ENCODE measurements around the gene IFNA7. TPM values are rescaled to one million over a fixed set of nuclear protein-coding genes. Genes with fewer than 3 reads are reported as not detected.
"Not testable (repeated sequence)": the region's sequence is repeated elsewhere in the genome, so short reads cannot be mapped to it uniquely, and the experiment has no call there.

Gene IFNA7
- total and polyA plus RNA-seq, 5 donors from 2014 or later, result not detected

DNA sequence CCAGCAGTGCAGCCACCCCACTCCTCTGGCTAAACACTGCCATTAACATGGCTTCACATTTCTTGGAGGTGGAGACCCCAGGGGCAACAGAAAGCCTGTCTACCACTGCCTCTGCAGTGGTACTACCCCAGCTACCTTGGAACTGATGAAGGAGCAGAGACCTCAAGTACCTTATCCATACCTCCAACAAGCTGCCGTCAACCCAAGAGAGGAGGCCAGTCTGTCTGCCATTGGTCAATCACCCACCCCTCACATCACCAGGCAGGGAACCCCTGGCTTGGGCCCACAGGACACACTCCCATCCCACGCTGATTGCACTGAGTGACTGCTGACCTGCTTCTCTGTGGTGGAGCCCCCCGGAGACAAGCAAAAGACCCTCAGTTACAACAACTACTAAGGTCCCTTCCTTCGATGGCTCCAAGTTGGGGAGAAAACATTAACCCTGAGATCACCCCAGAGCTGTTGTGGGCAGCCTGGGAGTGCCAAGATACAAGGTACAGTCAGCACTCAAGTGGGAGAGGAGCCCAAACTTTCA is 32.2 kb upstream of the IFNA7 start:
- Mint-ChIP-seq H3K27ac (no peak overlapping the region), H3K4me1 (peaks cover 0 to 6% (median 2%) of the 10 kb centered on the region in 4 donors), H3K9me3 (peaks cover 0 to 2% (median 0%) of the 10 kb centered on the region in 7 donors), H3K4me3 (no peak overlapping the region), H3K36me3 (no peaks in the 10 kb centered on the region), H3K27me3 (peaks cover 27% of the 10 kb centered on the region)
- Histone ChIP-seq H3K4me3 (ENCODE audit: low read depth, low read length) (no peak overlapping the region), H3K36me3 (ENCODE audit: control insufficient read depth, insufficient read depth, low read length) (no peaks in the 10 kb centered on the region), H3K27ac (ENCODE audit: insufficient read depth, low read length, poor library complexity, severe bottlenecking) (no peak overlapping the region), H3K27me3 (ENCODE audit: control insufficient read depth, insufficient read depth, low read length) (peaks cover under 1% of the 10 kb centered on the region), H3K4me1 (ENCODE audit: control insufficient read depth, insufficient read depth, low read length, poor library complexity, severe bottlenecking) (no peaks in the 10 kb centered on the region), H3K9me3 (ENCODE audit: control insufficient read depth in 2 of 2, low read length in 2 of 2) (no peaks in the 10 kb centered on the region)
- DNase-seq, result no peak
- no peak for ATAC-seq (ENCODE audit: low read depth in 2 of 2)

DNA sequence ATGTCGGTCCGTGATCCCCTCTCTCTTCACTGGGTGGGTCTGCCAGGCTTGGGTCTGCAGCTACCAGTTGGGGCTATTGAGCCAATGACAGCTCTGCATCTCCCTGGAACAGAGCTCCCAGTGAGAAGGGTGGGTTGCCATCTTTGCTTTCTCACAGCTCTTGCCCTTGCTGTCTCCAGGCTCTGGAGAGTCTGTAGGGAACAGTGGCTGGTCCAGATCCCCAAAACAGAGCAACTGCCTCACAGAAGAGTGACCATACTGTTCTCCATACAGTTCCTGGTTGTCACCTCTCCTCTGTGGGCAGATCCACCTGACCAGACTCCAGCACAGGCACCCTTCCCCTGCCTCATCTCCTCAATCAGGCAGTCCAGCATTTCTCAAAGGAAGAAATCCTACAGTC is 31.3 kb upstream of the IFNA7 start:
- H3K4me1 Mint-ChIP-seq, result peaks cover 0 to 6% (median 2%) of the 10 kb centered on the region in 4 donors
- H3K9me3 ChIP-seq (ENCODE audit: control insufficient read depth in 2 of 2, low read length in 2 of 2), result no peaks in the 10 kb centered on the region
- ATAC-seq (ENCODE audit: low read depth in 2 of 2) (no peak), DNase-seq (no peak)
- no peak overlapping the region for H3K27ac ChIP-seq (ENCODE audit: insufficient read depth, low read length, poor library complexity, severe bottlenecking)
- no peak overlapping the region for H3K27ac Mint-ChIP-seq
- no peaks in the 10 kb centered on the region for H3K4me1 ChIP-seq (ENCODE audit: control insufficient read depth, insufficient read depth, low read length, poor library complexity, severe bottlenecking)
- no peaks in the 10 kb centered on the region for H3K27me3 ChIP-seq (ENCODE audit: control insufficient read depth, insufficient read depth, low read length)
- no peak overlapping the region for H3K4me3 ChIP-seq (ENCODE audit: low read depth, low read length)
- no peaks in the 10 kb centered on the region for H3K36me3 ChIP-seq (ENCODE audit: control insufficient read depth, insufficient read depth, low read length)
- peaks cover 25% of the 10 kb centered on the region for H3K27me3 Mint-ChIP-seq
- H3K36me3 Mint-ChIP-seq, result no peaks in the 10 kb centered on the region
- no peak overlapping the region for H3K4me3 Mint-ChIP-seq
- peaks cover 0 to 2% (median 0%) of the 10 kb centered on the region in 7 donors for H3K9me3 Mint-ChIP-seq

DNA sequence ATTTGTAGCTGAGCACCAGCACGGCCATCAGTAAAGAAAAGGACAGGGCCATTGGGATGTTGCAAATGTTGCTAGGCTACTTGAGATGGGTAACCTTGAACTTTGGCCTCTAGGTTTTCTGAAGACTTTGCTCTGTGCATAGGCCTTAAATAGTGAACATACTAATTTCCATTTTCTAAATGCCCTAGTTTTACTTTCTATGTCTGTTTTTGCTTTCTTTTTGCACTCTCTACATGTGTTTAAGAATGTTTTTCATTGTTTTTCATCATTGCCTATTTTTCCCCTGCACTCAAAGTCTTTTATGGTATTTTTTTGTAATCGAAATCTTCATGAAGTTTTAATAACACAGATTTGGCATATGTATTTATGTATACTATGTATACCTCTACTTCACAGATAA is 26.1 kb upstream of the IFNA7 start, which contains the start of gene IFNA17:
TSS of gene IFNA17 (minus strand) at position 101 of the 400 bp plus-strand sequence. CDS start at position 52, 49 bp downstream.
- H3K4me1 ChIP-seq (ENCODE audit: control insufficient read depth, insufficient read depth, low read length, poor library complexity, severe bottlenecking), result no peaks in the 10 kb centered on the region
- H3K36me3 Mint-ChIP-seq, result no peaks in the 10 kb centered on the region
- H3K9me3 ChIP-seq (ENCODE audit: control insufficient read depth in 2 of 2, low read length in 2 of 2), result no peaks in the 10 kb centered on the region
- no peak within 1 kb of the TSS for H3K27ac ChIP-seq (ENCODE audit: insufficient read depth, low read length, poor library complexity, severe bottlenecking)
- ATAC-seq (ENCODE audit: low read depth in 2 of 2) (no peak), DNase-seq (no peak)
- no peak within 1 kb of the TSS for H3K4me3 Mint-ChIP-seq
- no peaks in the 10 kb centered on the region for H3K4me1 Mint-ChIP-seq
- H3K27me3 ChIP-seq (ENCODE audit: control insufficient read depth, insufficient read depth, low read length), result no peaks in the 10 kb centered on the region
- no peaks in the 10 kb centered on the region for H3K27me3 Mint-ChIP-seq
- H3K9me3 Mint-ChIP-seq, result peaks cover 0 to 2% (median 0%) of the 10 kb centered on the region in 7 donors
- no peak within 1 kb of the TSS for H3K4me3 ChIP-seq (ENCODE audit: low read depth, low read length)
- no peak within 1 kb of the TSS for H3K27ac Mint-ChIP-seq
- no peaks in the 10 kb centered on the region for H3K36me3 ChIP-seq (ENCODE audit: control insufficient read depth, insufficient read depth, low read length)

DNA sequence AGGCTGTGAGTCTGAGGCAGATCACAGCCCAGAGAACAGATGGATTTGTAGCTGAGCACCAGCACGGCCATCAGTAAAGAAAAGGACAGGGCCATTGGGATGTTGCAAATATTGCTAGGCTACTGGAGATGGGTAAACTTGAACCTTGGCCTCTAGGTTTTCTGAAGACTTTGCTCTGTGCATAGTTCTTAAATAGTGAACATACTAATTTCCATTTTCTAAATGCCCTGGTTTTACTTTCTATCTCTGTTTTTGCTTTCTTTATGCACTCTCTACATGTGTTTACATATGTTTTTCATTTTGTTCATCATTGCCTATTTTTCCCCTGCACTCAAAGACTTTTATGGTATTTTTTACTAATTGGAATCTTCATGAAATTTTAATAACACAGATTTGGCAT is 15.2 kb upstream of the IFNA7 start, which contains the start of gene IFNA16:
TSS of gene IFNA16 (minus strand) at position 101 of the 400 bp plus-strand sequence. CDS start at position 95, 6 bp downstream.
- not testable (repeated sequence) for H3K4me1 Mint-ChIP-seq; H3K36me3 Mint-ChIP-seq; ATAC-seq (ENCODE audit: low read depth in 2 of 2); H3K4me1 ChIP-seq (ENCODE audit: control insufficient read depth, insufficient read depth, low read length, poor library complexity, severe bottlenecking); H3K27me3 ChIP-seq (ENCODE audit: control insufficient read depth, insufficient read depth, low read length); H3K4me3 ChIP-seq (ENCODE audit: low read depth, low read length); H3K27ac Mint-ChIP-seq; H3K4me3 Mint-ChIP-seq; H3K36me3 ChIP-seq (ENCODE audit: control insufficient read depth, insufficient read depth, low read length); H3K27ac ChIP-seq (ENCODE audit: insufficient read depth, low read length, poor library complexity, severe bottlenecking); DNase-seq; H3K9me3 ChIP-seq (ENCODE audit: control insufficient read depth in 2 of 2, low read length in 2 of 2); H3K9me3 Mint-ChIP-seq
- peaks cover 22% of the 10 kb centered on the region for H3K27me3 Mint-ChIP-seq

DNA sequence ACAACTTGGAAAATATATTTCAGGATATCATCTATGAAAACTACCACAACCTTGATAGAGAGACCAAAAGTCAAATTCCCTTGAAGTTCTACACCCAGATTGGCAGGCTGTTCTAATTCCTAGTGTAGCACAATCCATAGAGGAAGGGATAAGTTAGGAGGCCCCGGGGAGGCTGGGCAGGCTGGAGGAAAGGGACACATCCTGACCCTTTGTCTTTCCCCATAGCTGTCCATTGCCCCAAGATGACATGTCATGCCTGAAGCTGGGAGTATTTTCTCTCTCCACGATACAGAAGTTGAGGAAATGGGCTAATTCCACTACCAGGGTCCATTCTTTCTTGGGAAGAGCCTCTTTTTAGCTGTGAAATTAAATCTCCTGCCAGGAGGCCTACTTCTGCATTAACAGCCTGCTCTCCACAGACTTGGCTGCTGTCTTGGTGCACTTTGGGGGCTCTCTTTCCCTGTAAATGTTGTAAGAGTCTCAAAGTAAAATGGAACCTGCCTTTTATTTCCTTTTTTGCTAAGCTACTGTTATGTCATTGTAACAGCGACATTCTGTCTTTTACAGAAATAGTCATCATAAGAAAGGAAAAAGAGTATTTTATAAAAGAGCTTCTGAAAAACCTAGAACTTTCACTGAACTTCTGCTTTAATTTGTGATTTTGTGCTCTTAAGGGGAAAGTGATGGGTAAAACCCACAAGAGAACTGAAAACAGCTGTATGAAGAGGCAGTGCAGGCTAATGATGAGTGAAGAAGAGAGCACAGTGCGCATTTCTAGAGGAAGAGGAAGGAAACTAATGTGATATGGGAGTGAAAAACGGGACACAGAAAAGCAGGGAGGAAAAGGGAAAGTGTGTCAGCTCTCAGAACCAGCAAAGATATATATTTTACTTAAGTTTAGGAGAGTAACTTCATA is 11.7 kb upstream of the IFNA7 start:
- H3K27me3 Mint-ChIP-seq, result peaks cover 25% of the 10 kb centered on the region
- not testable (repeated sequence) for H3K9me3 Mint-ChIP-seq; H3K4me3 ChIP-seq (ENCODE audit: low read depth, low read length); H3K4me1 Mint-ChIP-seq; H3K27ac ChIP-seq (ENCODE audit: insufficient read depth, low read length, poor library complexity, severe bottlenecking); H3K4me1 ChIP-seq (ENCODE audit: control insufficient read depth, insufficient read depth, low read length, poor library complexity, severe bottlenecking); H3K9me3 ChIP-seq (ENCODE audit: control insufficient read depth in 2 of 2, low read length in 2 of 2); H3K27ac Mint-ChIP-seq; H3K27me3 ChIP-seq (ENCODE audit: control insufficient read depth, insufficient read depth, low read length); H3K36me3 ChIP-seq (ENCODE audit: control insufficient read depth, insufficient read depth, low read length); H3K36me3 Mint-ChIP-seq; ATAC-seq (ENCODE audit: low read depth in 2 of 2)
- DNase-seq, result peak in 2 of 3 donors; percentile 2 to 26
- H3K4me3 Mint-ChIP-seq, result peak overlapping the region in 2 of 4 donors; percentile 3 to 59

DNA sequence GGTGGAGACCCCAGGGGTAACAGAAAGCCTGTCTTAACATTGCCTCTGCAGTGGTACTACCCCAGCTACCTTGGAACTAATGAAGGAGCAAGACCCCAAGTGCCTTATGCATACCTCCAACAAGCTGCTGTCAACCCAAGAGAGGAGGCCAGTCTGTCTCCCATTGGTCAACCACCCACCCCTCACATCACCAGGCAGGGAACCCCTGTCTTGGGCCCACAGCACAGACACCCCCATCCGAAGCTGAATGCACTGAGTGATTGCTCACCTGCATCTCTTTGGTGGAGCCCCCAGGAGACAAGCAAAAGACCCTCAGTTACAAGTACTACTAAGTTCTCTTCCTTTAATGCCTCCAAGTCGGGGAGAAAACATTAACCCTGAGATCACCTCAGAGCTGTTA is 10.2 kb upstream of the IFNA7 start:
- H3K9me3 ChIP-seq (ENCODE audit: control insufficient read depth in 2 of 2, low read length in 2 of 2); H3K4me3 ChIP-seq (ENCODE audit: low read depth, low read length); H3K27ac Mint-ChIP-seq; H3K27ac ChIP-seq (ENCODE audit: insufficient read depth, low read length, poor library complexity, severe bottlenecking); ATAC-seq (ENCODE audit: low read depth in 2 of 2); H3K4me1 ChIP-seq (ENCODE audit: control insufficient read depth, insufficient read depth, low read length, poor library complexity, severe bottlenecking); H3K4me1 Mint-ChIP-seq; H3K27me3 ChIP-seq (ENCODE audit: control insufficient read depth, insufficient read depth, low read length); H3K9me3 Mint-ChIP-seq; H3K4me3 Mint-ChIP-seq; H3K36me3 ChIP-seq (ENCODE audit: control insufficient read depth, insufficient read depth, low read length); DNase-seq; H3K36me3 Mint-ChIP-seq: not testable (repeated sequence)
- peaks cover 28% of the 10 kb centered on the region for H3K27me3 Mint-ChIP-seq

- H3K36me3 Mint-ChIP-seq; H3K27ac Mint-ChIP-seq; H3K27me3 ChIP-seq (ENCODE audit: control insufficient read depth, insufficient read depth, low read length); ATAC-seq (ENCODE audit: low read depth in 2 of 2); H3K4me1 Mint-ChIP-seq; H3K27ac ChIP-seq (ENCODE audit: insufficient read depth, low read length, poor library complexity, severe bottlenecking); H3K4me3 Mint-ChIP-seq; H3K36me3 ChIP-seq (ENCODE audit: control insufficient read depth, insufficient read depth, low read length); DNase-seq; H3K4me3 ChIP-seq (ENCODE audit: low read depth, low read length); H3K9me3 Mint-ChIP-seq; H3K9me3 ChIP-seq (ENCODE audit: control insufficient read depth in 2 of 2, low read length in 2 of 2); H3K4me1 ChIP-seq (ENCODE audit: control insufficient read depth, insufficient read depth, low read length, poor library complexity, severe bottlenecking): not testable (repeated sequence)
- H3K27me3 Mint-ChIP-seq, result peaks cover 26% of the 10 kb centered on the region
Measured at GRCh38 chr9:21210782-21211181, 8.8 kb upstream of the IFNA7 start.

Measured in CD4-positive, CD25-positive, alpha-beta regulatory T cell (primary cell).